HG03460 (cell line): ENCODE measurements around the gene GGTLC1.
"Not testable (repeated sequence)": the region's sequence is repeated elsewhere in the genome, so short reads cannot be mapped to it uniquely, and the experiment has no call there.

Source experiments
- ATAC-seq: cut with Tn5 transposase; IDR thresholded peaks from one replicate; pipeline ENCODE4 v1.9.1; 2021; ENCODE audit not compliant: unreplicated experiment

The GGTLC1 gene

DNA sequence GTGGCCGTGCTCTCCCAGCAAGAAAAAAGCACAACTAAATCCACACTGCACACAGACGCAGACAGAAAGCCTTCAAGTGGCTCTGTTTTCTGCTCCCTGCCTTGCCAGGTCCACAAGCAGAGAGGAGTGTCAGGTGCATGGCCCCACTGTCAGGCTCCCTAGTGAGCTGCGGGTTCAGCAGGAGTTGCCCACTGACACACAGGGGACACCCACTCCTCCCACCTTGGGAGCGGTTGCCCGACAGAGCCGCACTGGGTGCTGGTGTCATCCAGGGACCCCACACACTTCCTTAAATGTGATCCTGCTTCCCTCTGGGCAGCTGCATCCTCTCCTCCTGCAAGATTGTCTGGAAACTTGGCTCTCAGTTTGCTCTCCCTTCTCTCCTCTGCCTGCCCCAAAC lies 6.7 kb upstream of the GGTLC1 start:
- ATAC-seq: not testable (repeated sequence)

GRCh38 chr20:23994001-23994633 lies 5.5 kb upstream of the GGTLC1 start:
- not testable (repeated sequence) for ATAC-seq

- ATAC-seq: not testable (repeated sequence)
Observed at GRCh38 chr20:23993440-23993839, 4.9 kb upstream of the GGTLC1 start.

- not testable (repeated sequence) for ATAC-seq
Observed at GRCh38 chr20:23990296-23990695, 1.7 kb upstream of the GGTLC1 start.

- not testable (repeated sequence) for ATAC-seq
Observed at GRCh38 chr20:23988966-23989365, 387 bp upstream of the GGTLC1 start.

- not testable (repeated sequence) for ATAC-seq
Observed at GRCh38 chr20:23986716-23987115, 1.9 kb downstream of the GGTLC1 start.

DNA sequence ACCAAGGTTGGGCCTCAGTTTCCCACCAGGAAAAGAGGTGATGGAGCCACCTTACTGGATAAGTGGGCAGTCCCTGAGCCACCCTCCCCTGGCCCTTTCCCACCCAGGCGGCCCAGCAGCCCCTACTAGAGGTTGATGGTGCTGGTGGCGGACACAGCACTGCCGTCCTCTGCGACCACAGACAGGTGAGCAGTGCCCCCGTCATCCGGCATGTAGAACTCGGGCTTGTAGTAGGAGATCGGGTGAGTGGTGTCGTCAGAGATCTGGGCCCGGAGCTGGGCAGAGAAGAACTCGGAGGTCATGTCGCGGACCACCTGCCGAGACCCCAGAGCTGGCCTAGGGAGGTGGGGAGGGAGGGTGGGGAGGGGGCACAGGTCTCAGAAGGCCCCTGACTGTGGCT lies 2.3 kb downstream of the GGTLC1 start:
- ATAC-seq: not testable (repeated sequence)

DNA sequence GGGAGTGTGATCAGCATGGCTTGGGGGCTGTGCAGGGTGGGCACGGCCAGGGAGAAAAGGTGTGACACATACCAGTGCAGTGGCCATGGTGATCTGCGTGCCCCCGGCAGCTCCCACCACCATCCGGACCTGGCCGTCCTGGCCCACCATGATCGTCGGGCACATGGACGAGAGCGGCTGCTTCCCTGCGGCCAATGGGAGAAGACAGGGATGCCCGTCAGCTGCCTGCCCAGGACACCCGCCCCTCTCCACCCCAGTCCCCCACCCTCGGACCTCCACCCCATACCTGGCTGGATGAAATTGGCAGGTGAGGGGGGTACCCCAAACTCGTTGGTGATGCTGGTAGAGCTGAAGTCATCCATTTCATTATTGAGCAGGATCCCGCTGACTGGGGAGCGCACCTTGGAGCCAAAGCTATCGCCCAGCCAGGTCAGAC lies 2.8 kb downstream of the GGTLC1 start:
- not testable (repeated sequence) for ATAC-seq

DNA sequence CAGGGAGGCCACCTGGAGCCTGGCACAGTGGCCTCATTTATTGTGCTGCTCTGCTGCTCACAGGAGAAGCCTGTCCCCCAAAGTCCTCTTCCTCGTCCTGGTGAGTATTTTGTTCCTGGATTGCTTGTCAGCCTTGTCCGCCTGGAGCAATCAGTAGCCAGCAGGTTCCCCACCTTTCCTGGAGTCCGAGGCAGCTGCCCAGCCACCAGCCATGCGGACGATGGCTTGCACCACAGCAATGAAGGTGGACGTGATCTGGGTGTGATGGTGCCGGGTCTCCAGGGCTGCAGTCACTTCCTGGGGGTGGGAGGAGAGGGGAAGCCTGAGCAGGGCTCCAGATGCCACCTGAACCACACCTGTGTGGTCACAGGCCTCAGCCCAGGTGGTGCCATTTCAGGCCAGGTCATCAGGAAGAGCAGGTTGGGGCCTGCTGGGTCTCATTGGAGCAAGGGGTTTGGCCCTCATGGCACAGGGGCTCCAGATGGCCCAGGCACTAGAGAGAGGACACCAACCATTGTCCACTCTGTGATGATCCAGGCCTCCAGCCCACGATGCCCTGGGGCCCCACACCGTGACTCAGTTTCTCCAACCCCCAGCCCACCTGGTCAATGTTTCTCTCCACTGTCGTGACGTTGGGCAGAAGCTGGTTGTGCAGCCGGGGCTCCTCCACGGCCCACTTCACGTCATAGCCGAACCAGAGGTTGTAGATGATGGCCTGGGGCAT lies 3.4 kb downstream of the GGTLC1 start:
- ATAC-seq: not testable (repeated sequence)

DNA sequence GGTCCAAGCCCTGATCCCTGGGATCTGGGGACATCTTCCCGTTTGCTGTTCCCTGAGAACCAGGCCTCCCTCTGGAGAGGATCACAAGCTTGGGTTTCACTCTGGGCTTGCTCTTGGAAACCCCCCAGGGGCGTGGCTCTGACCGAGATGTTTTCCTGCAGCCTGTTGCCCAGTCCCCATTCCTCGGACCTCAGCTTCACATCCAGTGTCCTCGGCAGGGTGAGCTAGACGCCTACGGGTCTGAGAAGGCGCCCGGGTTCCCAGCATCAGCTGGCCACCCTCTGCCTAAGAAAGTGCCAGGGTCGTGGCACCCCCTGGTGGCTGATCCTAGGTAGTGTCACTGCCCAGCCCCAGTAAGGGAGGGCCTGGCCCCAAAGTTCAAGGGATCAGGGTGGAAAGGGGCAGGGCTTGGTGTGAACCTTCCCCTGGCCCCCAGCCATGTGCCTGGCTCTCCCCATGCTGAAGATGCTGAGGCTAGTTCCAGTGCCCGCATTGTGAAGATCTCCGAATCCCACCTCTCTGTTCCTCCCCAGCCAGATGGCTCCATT lies 4.0 kb downstream of the GGTLC1 start:
- ATAC-seq: not testable (repeated sequence)

DNA sequence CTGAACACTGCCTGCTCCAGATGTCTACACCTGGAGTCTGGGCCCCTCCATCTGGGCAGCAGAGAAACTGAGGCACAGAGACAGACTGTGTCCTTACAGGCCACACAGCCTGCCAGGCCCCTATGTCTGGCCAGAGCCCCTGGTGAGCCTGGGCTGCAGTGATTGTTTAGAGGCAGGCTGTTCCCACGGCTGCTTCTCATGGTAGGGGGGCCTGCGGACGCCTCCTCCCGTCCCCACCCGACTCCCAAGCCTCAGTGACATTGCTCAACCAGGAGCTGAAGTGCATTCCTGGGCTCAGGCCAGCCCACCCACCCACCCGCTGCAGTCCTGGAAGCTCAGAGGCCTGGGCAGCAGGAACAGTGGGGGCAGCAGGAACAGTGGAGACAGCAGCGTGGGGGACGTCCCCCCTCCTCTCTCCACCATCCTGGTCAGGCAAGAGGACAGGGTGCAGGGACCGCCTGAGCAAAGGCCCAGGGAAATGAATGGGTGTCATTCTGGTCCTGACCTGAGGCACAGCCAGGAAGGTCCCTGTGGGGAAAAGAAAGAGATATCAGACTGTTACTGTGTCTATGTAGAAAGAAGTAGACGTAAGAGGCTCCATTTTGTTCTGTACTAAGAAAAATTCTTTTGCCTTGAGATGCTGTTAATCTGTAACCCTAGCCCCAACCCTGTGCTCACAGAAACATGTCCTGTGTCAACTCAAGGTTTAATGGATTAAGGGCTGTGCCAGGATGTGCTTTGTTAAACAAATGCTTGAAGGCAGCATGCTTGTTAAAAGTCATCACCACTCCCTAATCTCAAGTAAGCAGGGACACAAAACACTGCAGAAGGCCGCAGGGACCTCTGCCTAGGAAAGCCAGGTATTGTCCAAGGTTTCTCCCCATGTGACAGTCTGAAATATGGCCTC lies 6.2 kb downstream of the GGTLC1 start:
- not testable (repeated sequence) for ATAC-seq

DNA sequence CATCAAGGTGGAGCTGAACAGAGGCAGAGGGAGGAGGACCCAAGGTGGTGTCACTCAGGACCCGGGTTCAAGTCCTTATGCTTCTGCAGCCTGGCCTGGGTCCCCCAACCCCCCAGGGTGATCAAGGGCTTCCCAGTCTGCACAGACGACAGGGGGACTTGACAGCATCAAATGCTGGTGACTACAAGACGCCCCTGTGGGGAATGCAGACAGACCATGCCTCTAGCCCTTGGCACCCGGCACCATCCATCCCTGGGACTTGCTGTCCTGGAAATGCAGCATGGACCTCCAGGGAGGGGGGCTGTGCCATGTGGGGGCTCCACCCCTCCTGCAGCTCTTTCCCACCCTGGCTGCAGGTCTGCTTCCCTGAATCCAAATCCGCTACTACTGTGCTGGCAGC lies 7.1 kb downstream of the GGTLC1 start:
- ATAC-seq: not testable (repeated sequence)

- not testable (repeated sequence) for ATAC-seq
Observed at GRCh38 chr20:23981014-23981413, 7.6 kb downstream of the GGTLC1 start.

GRCh38 chr20:23979899-23980811 lies 8.4 kb downstream of the GGTLC1 start:
- not testable (repeated sequence) for ATAC-seq

GRCh38 chr20:23979380-23979779 lies 9.2 kb downstream of the GGTLC1 start:
- not testable (repeated sequence) for ATAC-seq

DNA sequence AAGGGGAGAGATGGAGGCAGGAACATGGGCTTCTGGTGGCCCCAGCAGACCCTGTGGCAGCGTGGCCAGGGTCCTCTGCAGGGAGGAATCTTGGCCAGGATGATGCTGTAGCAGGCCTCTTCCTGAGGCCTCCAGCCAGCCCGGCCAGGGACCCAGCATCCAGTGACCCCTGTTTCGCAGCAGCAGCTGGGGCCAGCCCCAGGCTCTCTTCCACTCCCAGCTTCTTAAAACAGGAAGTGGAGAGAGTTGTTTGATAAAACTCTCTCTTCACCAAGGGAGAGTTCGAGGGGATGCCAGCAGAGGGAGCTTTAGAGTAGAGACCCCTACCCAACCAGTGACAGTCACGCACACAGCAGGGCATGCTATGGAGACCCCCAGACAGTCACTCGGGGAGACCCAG lies 10.1 kb downstream of the GGTLC1 start:
- ATAC-seq: not testable (repeated sequence)

DNA sequence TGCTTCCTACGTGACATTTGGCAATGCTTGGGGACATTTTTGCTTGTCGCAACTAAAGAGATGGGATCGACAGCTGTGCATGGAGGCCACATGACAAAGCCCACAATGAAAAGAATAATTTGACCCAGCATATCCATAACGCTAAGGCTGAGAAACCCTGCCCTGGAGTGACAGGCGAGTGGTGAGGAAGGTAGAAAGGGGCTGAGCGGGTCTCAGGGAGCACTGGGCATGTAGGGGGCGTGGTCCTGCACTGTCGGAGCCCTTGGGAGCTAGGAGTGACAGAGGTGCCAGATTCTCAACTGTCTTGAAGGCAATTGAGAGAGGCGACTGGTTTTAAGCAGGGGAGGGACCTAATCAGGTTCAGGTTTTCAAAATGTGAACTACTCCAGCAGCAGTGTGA lies 13.6 kb downstream of the GGTLC1 start:
- no peak for ATAC-seq

GRCh38 chr20:23971310-23971709 lies 17.3 kb downstream of the GGTLC1 start:
- ATAC-seq: no peak

DNA sequence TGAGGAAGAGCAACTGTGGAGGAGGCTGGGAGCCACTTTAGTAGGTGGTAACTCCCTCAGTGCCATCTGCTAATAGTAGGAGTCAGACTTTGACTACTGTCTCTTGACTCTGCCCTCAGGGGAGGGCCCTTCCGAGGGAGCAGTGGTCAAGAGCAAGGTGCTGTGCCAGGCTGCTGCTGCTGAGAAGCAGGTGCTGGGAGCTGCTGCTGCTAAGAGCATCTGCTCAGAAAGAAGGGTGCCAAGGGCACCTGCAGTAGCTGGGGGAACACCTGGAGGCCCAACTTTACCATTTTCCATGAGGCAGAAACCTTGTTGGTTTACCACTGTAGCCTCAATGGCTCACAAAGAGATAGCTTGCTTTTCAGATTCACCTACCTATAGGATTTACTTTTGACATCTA lies 18.5 kb downstream of the GGTLC1 start:
- no peak for ATAC-seq

DNA sequence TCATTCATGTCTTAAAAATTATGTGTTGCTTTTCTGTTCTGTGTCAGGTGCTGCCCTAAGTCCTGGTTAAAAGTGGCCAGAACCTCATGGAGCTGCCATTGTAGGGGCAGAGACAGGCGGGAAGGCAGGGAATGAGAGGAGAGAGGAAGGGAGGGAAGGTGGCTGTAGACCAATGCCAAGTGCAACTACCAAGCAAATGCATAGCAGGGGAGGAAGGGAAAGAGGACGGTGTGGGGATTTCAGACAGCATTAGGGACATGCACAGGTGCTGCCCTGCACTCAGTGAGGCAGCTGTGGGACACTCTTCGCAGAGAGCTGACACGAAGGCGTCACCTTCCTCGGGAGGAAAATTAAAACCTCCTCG lies 21.0 kb downstream of the GGTLC1 start:
- no peak for ATAC-seq
